Activated CD4-positive, CD25-positive, alpha-beta regulatory T cell (primary cell): Measurements from ENCODE around the gene LRRK1.

Experiments used
- DNase-seq, 4 experiments: peaks; one replicate each; lab custom pipeline; 2025; lab: John Stamatoyannopoulos, UW

The LRRK1 gene

DNA sequence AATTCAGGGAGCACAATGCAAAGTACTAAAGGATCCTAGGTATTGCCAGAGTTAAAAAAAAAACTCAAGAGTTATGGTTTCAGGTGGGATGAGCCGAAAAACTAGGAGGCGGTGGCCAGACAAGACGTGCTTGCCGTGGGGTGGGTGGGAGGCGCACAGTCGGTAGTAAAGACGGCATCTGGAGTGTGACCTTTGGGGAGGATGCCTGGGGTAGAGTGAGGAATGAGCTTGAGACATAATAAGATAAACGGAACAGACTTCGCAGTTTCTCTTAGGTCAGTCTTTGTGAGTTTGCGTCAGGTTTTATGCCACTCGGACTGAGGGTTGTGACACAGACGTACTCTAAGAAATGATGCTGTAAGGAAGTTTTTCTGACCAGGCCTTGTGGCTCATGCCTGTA is 139.6 kb downstream of the LRRK1 start:
- no peak for DNase-seq

DNA sequence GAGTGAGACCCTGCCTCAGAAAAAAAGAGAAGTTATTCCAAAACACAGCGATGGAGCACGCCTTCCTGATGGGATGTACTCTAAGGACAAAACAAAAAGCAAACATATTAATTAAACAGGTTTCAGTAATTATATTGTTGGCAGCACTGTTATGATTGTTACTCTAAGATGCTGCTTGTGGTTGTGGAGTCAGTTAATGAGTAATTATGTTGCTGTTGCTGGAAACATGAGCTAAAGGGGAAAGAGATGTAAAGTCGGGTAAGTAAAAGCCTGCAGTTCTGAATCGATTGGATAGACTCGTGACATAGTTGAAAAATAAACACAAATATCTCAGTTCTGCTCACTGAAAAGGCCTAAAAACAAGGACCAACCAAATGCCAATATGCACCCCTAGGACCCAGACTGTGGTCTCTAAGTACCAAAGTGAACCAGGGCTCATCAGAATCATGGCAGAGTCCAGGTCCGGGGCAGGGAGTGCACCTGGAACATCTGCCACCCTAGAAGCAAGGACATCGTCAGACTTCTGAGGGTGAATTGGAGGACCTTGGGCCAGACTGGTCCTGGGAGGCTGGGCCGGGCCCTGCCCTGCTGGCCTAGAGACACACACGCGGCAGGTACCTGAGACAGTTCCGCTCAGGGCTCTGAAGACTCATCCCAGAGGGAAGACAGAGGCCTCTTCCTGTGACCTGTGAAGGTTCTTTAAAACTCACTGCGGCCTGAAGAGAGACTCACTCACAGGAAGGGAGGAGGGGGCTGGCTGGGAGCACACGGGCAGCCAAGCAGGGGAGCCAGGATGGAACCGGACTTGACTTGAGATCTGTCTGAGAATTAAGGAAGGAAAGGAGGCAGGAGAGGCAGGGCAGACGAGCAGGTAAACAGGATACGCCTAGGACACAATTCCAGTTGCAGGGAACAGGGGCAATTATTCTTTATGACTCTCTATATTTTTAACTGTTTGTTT is 140.5 kb downstream of the LRRK1 start:
- no peak for DNase-seq

DNA sequence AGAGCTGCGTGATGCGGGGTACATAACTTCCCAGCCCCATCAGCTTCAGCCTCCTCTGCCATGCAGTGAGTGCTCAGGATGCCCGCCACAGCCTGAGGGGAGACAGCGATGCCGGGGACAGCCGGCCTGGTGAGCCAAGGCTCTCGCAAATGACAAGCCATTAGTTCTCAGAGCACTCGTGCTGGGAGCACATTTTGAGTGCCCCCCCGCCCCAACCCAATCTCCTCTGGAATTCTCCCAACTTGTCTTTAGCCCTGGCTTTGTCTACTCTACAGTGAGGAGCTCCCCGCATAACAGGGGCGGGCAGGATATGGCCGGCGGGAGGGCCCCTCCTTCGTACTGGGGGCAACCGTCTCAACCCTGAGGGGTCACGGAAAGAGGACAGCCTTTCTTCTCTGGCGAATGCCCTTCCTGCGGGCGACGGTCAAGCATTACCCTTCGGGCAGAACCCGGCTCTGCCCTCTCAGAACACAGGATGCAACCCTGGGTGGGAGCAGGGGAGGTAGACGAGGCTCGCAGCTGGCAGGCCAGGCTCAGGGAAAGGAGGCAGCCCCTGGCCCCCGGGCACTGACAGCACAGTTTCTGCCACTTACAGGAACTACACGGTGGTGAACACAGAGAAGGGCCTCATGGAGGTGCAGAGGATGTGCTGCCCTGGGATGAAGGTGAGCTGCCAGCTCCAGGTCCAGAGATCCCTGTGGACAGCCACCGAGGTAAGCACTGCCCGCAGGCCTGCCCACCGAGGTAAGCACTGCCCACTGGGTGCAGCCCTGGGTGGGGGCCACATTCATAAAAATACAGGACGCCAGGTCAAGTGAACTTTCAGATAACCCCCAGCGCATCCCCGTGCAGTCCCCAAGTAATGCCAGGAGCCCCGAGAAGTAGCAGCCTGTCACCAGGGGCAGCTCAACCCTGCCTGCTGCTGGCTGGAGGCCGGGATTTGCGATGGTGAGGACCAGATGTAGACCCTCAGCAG is 141.7 kb downstream of the LRRK1 start:
- DNase-seq: no peak

DNA sequence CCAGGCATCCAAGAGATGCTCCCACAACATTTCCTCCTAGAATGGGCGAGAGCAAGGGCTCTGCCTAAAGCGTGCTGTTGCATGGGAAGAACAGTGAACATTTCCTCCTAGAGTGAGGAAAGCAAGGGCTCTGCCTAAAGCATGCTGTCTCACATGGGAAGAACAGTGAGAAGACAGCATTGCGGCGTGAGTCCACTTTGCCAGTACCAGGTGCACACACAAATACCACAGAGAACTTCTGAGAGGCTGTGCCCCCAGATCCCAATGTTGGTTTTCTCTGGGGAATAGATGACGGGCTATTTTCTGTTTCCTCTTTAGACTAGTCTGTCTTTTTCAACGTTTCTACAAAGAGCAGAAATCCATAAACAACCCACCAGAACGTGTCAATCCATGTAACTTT is 142.9 kb downstream of the LRRK1 start:
- DNase-seq: no peak

DNA sequence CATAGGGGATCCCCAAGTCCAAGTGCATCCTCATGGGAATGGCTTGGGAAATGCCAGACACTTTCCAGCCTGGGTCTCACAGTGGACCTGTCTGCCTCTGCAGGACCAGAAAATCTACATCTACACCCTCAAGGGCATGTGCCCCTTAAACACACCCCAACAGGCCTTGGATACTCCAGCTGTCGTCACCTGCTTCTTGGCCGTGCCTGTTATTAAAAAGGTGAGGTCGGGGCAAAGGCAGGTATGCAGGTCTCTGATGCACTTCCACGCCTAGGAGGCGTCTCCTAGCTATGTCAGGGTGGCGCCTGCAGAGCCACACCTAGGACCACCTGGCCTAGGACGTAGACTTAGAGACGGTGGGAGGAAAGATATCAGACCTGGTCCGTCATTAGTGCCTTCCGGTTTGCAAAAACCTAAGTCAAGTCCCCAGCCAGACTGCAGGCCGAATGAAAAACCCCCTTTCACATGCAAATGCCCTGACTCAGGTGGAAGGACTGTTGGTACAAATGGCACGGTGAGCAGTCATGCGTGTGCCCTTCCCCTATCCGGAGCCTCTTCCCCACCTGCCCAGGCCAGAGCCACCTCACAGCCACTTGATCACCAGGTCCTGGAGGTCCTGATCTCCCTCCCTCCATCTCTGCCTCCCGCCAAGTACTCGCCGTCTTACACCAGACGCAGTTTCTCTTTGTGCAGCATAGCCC is 143.5 kb downstream of the LRRK1 start:
- no peak for DNase-seq

DNA sequence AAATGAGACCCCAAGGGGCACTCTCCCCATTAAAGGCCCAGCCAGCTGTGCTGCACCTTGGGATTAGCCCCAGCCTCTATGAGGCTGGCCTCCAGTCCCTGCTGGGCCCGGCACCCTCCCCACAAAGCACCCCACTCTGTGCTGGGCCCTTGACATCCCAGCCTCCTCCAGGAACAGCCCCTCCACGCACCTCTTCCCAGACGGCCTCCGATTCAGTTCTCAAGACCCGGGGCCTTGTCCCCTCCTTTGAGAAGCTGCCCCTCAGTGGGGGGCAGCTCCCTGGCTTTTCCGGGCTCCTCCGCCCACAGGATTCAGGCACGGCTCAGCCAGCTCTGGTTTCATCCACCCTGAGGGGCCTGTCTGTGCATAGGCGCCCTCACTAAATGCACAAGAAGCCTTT is 144.1 kb downstream of the LRRK1 start:
- no peak for DNase-seq

DNA sequence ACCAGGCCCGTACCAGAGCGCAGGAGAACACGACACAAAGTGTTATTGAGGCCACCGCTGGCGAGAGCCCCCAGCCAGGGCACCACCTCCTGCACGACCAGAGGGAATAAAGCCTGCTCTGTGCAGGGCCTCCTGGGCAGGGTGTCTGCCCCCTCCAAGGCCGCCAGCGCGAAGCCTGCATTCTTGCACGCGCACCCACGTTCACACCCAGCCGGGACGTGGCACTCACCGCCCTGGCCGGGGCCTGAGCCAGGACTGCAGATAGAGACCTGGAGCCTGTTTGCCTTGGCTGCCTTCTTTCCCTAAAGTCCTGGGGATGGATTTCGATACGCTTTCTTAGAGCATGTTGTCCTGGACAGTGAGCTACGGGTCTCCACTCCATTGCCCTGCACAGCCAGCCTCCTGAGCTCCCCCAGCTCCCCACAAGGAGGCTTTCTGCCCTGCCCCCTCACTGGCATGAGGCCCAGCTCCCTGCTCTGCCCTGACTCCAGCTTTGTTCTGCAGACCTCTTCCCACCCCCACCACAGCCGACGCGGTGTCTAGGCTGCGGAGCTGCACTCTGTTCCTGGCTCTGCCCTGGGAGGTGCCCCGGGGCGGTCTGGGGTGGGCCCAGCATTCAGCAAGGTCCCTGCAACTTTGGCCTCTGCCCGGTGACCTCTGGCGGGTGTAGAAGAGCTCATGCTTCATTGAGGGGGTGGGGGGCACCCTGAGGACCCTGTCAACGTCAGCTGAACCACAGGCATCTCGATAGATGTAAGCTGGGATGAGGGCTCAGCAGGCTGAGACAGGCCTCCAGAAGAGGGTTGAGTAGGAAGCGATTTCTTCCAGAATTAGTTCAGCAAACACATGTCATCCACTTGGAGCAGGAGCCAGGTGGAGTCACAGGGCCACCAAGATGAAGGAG is 145.0 kb downstream of the LRRK1 start:
- no peak for DNase-seq

DNA sequence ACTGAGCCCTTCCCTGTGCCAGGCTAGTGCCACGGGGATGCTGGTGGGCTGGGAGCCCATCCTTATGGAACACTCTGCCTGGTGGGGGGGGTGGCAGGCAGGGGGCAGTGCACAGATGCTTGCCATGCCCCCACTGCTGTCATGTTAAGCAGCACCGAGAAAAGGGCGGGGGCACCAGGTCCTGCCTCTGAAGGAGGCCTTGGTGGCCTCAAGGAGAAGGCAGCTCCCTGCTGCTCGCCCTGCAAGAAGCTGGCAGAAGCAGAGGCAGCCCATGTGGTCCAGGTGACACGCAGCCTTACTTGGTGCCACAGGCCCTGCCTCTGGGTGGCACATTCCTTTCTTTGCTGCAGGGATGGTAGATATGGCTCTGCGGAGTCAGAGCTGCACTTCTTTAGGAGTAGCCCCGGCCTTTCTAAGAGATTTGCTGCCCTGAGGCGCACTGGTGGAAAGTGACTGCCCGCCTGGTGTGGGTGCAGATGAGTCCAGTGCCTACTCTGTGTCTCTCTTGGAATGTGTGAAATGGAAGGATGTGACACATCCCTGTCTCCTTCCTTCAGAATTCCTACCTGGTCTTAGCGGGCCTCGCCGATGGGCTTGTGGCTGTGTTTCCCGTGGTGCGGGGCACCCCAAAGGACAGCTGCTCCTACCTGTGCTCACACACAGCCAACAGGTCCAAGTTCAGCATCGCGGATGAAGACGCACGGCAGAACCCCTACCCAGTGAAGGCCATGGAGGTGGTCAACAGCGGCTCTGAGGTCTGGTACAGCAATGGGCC is 145.8 kb downstream of the LRRK1 start:
- no peak for DNase-seq

DNA sequence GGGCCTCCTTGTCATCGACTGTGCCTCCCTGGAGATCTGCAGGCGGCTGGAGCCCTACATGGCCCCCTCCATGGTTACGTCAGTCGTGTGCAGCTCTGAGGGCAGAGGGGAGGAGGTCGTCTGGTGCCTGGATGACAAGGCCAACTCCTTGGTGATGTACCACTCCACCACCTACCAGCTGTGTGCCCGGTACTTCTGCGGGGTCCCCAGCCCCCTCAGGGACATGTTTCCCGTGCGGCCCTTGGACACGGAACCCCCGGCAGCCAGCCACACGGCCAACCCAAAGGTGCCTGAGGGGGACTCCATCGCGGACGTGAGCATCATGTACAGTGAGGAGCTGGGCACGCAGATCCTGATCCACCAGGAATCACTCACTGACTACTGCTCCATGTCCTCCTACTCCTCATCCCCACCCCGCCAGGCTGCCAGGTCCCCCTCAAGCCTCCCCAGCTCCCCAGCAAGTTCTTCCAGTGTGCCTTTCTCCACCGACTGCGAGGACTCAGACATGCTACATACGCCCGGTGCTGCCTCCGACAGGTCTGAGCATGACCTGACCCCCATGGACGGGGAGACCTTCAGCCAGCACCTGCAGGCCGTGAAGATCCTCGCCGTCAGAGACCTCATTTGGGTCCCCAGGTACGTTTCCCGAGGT is 146.5 kb downstream of the LRRK1 start:
- DNase-seq: no peak

DNA sequence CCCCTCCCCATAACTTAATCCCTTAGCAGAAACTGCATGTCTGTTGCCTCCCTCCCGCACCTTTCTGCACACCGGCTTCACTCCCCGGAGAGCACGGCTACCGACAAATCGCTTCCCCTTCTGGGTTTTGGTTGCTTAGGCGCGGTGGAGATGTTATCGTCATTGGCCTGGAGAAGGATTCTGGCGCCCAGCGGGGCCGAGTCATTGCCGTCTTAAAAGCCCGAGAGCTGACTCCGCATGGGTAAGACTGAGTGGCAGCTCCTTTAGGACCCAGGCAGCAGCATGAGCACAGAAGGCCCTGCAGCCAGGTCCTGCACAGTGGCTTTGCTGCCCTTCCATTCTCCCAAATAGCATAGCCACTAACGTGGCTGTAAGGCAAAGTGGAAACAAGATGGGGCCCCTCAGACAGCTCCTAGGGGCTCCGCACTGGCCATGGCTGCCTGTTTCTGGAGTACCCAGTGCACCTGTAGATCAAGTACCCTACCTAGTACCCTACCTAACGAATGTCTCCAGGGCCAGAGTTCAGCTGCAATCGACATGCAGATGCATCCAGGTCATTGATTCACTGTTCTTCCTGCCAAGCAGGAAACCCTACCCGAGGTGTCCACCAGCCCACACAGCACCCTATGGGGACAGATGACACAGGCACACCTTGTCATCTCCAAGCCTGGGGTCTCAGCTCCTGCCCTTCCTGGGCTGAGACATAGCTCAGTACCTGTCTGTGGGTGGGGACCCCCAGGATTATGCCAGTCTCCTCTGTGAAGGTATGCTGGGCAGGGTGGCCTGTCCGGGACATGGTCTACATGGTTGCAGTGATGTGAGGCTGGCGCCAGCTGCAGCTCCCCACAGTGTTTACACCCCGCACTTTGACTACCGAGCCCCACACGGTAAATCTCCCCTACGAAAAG is 147.6 kb downstream of the LRRK1 start:
- no peak for DNase-seq

DNA sequence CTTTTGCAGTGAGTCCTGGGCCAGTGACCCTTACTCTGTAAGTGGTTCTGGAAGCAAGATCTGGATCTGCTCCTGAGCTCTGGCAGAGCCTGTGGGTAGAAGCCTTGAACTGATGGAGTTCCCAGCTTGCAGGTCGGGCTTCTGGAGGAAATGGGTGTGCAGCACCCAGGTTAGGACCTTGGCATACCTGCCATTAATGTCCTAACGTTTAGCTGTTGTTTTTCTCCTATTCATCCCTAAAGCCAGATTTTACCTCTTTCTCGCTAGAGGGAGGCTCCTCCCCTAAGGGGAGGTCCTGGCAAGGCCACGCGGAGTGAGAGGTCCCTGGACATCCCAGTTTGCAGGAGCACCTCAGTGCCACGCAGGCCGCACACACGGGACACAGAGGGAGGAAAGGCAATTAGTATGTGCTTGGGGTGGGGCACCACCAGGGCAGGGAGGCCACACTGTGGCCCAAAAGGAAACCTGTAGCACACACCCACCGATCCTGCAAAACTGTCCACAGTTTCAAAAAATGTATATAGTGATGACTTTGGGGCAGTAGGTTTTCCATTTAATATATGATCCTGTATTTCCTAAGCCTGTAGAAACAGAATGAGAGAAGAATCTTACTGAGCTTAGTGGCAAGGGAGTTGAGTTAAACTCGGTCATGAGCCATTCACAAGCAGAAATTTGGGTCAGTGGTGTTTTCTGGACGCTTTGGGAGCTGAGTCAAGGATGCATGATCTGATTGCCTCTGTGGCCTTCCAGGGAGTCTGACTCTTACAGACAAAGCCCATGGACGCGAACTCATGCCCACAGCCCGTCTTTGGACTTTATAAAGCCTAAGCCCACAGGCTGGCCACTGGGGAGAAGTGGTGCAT is 148.7 kb downstream of the LRRK1 start:
- no peak for DNase-seq

DNA sequence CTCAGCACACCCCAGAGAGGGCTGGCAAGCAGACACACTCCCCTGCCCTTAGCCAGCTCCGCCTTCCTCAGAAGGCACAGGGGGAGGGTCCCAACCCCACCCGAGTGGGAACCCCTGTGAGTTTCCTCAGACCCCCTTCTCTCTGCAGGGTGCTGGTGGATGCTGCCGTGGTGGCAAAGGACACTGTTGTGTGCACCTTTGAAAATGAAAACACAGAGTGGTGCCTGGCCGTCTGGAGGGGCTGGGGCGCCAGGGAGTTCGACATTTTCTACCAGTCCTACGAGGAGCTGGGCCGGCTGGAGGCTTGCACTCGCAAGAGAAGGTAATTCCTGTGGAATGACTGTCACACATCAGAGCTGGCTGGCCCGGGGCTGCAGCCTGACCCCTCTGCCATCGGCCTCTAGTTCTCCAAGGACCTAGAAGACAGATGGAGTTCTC is 149.4 kb downstream of the LRRK1 start:
- no peak for DNase-seq

DNA sequence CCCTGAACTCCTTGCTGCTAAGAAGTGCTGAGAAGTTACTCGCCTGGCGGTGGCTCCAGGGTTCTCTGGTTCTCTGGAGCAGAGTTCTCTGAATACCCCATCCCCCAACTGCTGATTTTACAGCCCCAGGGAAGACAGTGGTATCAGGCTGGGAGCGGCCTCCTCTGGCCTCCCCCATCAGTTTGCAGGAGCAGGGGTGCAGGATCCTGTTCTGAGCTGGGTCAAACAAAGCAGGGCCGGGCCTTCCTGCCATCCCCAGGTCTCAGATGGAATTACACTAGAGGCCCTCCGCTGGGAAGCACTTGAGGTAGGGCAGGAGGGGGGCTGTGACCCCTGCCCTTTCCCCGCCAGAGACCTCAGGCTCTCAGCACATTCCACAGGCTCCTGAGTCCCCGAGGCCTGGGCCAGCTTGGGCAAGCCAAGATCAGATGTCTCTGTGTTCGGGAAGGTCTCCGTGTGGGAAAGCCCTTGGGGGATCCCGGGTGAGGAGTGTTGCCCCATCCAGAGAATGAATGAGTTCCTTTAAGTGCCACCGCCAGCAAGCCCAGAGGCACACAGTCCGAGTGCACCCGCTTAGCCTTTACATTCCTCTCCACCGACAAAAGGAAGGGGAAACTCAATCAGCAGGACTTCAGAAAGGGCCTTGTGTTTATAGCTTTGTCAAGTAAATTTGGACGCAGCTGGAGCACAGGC is 149.9 kb downstream of the LRRK1 start:
- no peak for DNase-seq

DNA sequence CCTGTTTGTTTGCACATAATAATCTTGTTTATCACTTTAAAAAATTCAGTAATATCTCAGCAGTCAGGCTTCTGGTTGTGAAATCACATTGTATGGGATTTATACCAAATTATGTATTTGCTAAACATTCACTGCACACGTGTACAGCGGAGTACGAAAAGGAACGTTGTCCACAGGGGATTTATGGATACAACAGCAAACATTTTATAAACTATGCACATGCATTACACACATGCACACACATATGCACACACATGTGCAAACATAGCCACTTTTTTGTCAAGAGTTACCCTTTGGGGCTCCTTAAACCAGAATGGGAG is 150.5 kb downstream of the LRRK1 start:
- no peak for DNase-seq

DNA sequence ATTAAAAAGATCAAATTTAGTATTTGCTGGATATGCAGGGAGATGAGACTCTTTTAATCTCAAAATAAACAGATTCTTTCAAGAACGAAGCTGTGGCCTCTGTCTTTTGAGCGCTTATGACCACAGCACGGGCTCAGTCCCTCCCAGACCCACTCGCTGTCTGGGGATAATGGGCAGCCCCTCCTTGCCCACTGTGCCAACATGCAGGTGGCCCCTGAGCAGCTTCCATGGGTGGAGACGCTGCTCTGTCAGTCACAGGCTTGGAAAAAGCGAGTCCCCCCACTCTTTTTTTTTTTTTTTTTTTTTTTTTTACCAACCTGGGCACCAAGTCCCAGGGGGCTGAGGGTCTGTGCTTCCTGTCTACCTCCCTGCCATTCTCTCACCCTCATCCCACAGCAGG is 150.9 kb downstream of the LRRK1 start:
- no peak for DNase-seq

DNA sequence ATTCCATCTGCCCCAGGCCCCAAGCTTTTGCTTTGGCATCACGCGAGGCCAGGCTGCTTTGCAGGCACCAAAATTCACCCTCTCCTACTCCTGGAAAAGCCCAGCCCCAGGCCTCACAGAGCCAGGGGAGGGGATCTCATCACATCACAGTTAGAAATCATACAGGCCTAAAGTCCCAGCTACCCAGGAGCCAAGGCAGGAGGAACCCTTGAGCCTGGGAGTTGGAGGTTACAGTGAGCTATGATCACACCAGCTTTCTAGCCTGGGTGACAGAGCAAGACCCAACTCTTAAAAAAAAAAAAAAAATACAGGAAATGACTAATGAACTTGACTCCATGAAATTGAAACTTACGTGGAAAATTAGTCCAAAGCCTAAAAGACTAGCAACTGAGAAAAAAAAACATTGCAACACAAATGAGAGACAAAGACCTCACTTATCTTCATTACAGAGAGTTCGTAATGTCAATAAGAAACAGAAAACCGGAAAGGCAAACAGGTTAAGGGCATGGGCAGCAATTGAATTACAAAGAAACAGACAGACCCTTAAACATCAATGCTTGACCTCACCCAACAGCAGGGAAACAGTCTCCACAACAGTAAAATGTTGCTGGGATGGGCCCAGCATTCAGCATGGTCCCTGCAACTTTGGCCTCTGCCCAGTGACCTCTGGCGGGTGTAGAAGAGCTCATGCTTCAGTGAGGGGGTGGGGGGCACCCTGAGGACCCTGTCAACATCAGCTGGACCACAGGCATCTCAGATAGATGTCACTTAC is 151.5 kb downstream of the LRRK1 start:
- DNase-seq: no peak
